HL-60/S4 (cell line): ENCODE measurements around the gene BCAS4.
"Not testable (repeated sequence)": the region's sequence is repeated elsewhere in the genome, so short reads cannot be mapped to it uniquely, and the experiment has no call there.

Experiments
- in situ Hi-C: fragments of 300-500 bp; cut with MboI; formaldehyde crosslinking; loops from 2 replicates; pipeline ENCODE4 v1.14.3; 2022; ENCODE audit warnings: low sequenced_read_pairs

BCAS4 gene

DNA sequence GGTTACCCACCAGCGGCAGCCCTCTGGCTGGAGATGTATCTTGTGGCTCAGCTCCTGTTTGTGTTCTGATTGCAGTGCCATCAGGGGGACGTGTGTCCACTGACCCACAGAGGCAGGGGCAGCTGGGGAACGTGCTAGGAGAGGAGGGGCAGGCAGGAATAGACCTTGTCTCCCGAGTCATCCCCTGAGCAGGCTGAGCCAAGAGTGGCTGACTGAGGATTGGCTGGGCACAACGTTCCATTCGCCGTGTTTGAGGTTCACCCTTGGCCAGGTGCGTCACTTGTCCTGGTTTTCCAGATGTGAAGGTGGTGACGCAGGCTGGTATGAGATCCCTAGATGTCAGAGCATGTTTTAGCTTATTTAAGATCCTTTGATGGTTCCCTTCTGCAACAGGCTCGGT lies 78.7 kb downstream of the BCAS4 start:
- in situ Hi-C loops: no loop called here

DNA sequence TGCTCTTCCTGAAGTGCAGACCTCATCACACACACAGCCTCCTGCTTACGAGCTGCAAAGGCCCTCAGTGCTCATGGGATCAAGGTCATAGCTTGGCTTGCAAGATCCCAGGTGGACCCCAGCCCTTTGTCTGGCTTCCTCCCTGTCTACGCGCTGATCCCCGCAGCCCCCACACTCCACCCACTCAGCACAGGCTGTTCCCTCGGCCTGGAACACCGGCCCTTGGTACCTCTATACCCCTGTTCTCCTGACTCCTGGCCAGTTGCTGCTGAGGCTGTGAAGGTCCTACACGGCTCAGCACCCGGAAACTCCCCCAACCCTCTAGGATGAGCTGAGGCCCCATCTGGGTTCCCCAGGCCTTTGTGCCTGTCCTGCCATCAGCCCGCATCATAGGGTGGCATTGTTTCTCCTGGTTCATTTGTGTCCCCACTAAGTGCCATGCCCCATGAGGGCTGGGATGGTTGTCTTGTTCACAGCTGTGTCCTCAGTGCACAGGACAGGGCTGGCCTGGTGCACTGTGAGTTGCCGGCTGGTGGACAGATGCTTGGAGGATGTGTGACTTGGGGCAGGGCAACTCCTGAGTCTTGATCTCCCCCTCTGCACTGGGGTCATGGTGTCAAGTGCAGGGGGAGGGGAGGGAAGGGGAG lies 79.4 kb downstream of the BCAS4 start:
- in situ Hi-C loops: no loop called here

DNA sequence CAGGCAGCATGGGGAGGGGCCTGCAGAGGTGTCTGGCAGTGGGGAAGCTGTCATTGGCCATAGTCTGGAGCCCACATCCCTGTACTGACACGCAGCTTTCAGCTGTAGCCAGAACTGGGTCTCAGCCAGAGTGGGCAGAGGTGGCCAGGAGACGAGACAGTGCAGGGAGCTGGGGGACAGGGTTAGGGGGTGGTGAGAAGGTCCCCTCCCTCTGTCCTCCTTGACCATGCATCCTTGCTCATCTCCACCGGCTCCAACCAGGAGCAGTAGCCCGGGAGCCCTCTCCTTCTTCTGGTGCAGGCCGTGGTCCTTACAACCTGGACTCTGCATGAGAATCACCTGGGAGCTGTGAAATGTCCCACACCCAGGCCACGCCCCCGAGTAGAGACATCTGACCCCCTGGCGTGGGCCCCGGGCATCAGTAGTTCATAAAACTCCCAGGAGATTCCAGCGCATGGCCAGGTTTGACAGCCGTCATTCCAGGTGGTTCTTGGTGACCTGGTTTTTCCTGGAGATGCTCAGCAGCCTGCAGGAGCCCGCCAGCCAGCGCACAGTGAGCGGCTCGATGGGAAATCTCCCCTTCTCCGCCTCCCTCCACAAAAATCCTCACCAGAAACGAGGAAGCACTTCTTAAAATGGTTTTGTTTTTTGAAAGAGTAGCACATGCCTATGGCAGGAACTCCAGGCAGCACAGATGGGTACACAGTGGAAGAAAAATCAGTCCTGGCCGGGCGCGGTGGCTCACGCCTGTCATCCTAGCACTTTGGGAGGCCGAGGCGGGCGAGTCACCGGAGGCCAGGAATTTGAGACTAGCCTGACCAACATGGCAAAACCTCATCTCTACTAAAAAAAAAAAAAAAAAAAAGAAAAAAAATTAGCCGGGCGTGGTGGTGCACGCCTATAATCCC lies 80.2 kb downstream of the BCAS4 start:
- in situ Hi-C loops: no loop called here

DNA sequence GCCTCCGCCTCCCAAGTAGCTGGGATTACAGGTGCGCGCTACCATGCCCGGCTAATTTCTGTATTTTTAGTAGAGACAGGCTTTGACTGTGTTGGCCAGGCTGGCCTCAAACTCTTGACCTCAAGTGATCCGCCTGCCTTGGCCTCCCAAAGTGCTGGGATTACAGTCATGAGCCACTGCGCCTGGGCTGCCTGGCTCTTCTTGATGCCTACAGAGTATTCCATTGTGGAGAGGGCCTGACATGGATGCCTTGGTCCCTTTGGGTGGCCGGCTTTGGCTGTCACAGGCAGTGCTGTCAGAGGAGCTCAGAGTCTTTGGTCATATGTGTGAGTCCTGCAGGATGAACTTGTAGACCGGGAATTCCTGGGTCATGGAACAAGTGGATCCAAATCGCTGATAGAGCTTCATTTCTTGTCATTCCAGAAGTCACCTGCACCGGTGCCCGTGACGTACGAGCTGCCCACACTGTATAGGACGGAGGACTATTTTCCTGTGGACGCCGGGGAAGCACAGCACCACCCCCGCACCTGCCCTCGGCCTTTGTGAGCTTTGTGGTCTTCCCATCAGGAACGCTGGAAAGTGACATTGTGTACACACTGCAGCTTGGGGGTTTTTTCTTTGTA lies 81.3 kb downstream of the BCAS4 start:
- in situ Hi-C loops: no loop called here

DNA sequence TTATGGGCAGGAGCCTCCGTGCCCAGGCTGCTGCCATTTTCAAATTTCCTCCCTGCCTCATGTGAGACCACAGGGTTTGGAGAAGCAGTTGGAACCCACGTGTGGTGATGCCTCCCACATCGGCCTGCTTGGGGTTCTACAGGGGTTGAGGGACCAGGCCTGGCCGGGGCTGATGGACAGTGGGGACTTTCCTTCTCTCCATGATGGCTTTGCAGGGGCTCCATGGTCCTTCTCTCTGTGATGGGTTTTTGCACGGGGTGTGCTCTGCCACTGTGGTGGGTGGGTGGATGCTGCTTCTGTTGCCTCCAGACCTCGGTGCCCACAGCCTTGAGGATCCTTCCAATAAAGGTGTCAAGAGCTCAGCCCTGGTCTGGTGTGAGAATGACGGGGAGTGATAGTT lies 82.0 kb downstream of the BCAS4 start:
- in situ Hi-C loops: no loop called here

DNA sequence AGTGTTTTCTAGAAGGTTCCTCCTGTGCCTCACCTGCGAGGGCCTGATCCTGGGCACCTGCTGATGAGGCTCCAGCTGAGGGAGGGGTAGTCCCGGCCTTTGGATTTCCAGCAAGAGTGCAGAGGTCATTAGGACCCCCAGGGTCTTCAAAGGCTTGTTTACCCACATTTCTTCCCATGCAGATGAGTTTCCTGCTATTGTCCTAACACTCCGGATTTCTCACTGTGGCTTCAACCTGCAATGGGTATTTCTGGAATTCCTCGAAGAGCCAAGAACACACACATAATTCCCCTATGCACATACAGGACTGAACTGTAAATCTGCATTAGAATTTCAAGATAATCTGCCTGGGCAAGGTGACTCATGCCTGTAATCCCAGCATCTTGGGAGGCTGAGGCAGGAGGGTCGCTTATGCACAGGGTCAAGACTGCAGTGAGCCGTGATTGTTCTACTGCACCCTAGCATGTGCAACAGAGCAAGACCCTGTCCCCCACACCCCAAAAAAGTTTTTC lies 82.4 kb downstream of the BCAS4 start:
- in situ Hi-C loops: no loop called here

DNA sequence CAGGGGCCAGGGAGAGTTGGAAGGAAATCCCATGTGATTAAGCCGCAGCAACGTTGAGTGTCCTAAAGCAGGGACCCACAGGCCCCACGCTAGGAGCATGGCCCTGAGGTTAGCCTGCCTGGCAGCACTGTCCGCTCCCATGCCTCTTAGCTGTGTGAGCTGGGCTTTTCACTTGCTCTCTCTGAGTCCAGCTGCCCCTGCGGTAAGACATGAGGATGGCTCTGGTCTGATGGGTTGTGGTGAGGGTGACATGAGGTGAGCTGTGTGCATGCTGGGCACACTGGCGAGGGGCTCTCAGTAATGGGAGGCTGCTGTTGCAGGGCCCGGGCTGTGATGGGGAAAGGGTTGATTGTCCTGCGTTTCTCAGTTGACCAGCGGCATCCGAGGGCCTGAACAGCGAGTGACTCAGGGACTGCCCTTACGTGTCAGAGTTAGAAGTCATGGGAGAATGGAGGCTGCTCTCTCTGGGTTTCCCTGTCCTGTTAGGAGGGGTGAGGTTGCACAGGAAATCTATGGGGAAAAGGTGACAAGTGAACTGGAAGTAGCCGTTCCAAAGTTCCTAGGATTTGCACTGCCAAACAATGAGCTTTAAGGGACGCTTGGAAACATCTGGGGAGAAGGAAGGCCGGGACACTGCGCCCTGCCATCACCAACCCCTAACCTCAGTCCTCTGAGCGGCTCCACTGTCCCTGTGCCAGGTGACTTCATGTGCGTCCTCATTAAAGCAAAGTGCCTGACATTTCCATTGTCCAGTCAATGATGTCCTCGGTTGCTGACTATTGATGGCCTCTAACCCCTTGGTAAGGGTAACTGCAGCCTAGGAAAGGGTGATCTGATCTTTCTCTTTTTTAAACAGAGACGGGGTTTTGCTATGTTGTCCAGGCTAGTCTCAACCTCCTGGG lies 85.0 kb downstream of the BCAS4 start:
- in situ Hi-C loops: no loop called here

DNA sequence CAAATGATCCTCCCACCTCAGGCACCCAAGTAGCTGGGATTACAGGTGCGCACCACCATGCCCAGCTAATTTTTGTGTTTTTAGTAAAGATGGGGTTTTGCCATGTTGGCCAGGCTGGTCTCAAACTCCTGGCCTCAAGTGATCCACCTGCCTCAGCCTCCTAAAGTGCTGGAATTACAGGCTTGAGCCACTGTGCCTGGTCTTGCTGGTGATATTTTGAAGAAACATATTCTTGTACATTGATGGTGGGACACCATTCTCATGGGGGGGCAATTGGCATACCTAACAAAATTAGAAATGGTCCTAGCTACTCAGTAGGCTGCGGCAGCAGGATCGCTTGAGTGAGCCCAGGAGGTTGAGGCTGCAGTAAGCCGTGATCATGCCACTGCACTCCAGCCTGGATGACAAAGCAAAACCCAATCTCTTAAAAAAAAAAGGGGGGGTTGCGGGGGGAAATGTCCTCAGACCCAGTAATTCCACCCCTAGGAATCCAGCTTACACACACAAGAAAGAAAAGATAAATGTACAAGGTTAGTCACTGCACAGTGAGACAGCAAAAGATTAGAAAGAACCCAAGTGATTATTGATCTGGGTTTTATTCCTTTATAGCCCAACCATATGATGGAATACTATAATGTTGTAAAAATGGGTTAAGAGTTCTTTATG lies 87.0 kb downstream of the BCAS4 start:
- in situ Hi-C loops: not testable (repeated sequence)

GRCh38 chr20:50883856-50884255 lies 89.0 kb downstream of the BCAS4 start:
- in situ Hi-C loops: no loop called here

- in situ Hi-C loops: no loop called here
Measured at GRCh38 chr20:50885068-50885467, 90.2 kb downstream of the BCAS4 start.

DNA sequence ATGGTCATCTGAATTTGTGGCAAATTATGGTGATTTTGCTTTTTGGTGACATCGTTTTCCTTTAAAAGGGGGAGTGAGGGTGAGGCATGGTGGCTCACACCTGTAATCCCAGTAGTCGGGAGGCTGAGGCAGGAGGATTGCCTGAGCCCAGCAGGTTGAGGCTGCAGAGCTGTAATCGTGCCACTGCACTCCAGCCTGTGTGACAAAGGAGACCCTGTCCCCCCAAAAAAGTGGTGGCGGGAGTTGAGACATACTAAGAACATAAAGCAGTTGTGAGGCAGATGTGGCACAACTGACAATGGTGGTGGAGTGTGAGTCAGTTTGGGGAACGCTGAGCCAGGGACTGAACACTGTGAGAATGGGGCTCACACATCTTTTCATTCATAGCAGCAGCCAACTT lies 90.9 kb downstream of the BCAS4 start:
- in situ Hi-C loops: no loop called here

DNA sequence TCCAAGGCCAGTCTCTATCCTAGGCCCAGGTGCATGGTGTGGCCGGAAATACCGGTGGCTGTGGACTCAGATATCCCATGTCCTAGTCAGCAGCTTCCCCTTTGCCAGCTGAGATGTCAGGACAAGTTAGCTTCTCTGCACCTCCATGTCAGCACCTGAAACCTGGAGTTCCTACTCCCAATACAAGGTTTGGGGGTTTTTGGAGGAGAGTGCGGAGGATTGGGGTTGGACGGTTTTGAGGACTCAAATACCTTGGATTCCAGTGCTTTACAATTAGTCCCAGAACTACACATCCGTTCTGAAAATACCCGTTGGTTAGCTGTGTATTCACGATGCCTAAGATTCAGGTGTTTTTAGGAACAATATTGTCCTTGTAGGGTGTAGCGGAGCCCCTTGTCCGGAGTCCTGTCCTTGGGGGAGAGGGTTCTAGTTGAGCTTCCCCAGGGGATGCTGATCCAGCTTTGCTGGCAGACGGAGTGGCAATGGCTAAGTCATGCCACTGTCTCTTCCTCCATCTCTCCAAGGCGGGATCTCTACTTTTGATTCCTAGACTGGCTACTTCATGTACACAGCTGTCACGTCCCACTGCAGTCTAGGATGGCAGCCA lies 91.4 kb downstream of the BCAS4 start:
- in situ Hi-C loops: no loop called here

DNA sequence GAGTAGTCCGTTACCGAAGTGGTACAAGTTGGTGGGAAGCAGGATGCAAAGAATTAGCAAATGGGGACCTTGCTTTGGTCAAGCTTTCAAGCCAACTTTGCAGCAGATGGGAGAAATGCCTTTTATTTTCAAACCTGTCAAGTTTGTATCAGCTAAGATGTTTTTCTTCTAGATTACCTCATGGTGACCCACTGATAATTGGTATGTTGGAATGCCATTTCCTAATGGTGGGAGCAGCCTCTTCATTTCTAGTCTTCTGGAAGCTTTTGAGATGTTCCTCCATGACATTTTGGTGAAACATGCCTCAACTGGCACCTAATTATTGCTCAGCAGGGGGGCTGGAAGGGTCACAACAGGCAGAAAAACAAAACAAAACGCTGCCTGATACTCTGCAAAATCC lies 92.7 kb downstream of the BCAS4 start:
- in situ Hi-C loops: no loop called here

DNA sequence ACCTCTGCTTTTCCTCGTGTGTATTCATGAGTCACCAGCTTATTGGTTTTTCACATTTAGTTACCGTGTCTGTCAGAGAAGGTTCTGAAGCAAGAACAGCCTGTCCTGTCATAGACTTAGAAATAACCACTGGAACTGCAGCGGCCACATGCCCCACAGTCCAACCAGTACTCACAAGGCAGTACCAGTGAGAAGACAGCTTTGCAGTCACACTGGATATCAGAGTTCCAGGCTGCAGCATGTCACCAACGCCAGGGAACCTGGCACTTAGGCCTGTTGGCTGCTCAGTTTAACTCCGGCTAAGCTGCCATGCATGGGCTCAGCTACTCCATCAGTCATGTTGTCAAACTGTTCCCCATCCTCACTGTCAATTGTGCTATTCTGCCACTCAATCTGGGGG lies 96.3 kb downstream of the BCAS4 start:
- in situ Hi-C loops: no loop called here

DNA sequence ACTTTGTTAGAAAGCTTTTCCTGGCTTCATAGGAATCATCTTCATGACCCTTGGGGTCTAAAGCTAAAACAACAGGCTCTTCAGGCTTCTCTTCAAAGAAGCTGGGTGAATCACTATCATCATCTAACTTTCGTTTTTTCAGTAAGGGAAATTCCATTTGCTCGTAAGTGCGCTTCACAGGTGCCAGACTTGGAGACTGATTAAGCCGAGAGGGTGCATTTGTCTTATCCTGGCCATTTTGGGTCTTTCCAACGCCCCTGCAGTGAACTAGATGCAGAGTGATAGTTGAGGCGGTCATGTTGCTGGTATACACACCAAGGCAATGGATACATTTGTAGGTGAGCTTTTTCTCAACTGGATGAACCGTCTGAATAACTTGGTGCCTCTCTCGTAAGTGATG lies 97.5 kb downstream of the BCAS4 start:
- in situ Hi-C loops: no loop called here

- in situ Hi-C loops: no loop called here
Measured at GRCh38 chr20:50893620-50894019, 98.8 kb downstream of the BCAS4 start.

- in situ Hi-C loops: no loop called here
Measured at GRCh38 chr20:50895111-50895830, 100.4 kb downstream of the BCAS4 start.

DNA sequence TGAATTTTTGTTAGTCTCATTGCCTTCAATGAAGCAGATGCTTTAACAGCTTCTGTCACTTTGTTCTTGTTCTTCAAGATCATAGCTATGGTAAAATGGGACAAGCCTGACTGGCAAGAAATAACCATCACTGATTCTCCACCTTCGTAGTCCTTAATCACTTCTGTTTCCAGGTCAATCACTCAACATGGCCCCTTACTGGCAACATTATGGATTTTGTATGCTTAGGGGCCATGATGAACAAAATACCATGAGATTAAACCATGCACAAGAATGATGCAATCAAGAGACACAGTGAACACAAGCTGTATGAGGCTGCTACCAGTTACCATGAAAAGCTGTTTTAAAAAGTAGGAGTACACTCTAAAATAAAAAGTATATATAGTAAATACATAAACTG lies 103.6 kb downstream of the BCAS4 start:
- in situ Hi-C loops: no loop called here

DNA sequence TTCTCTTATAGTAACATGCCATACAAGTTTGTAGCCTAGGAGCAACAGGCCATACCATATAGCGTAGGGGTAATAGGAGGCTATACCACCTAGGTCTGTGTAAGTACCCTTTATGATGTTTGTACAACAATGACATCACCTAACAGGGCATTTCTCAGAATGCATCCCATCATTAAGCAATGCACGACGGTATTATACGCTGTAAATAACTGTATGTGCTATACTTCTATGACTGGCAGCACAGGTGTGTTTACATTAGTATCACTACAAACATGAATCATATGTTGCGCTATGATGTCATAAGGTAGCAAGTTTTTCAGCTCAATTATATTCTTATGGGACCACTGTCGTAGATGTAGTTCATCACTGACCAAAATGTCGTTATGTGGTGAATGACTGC lies 105.4 kb downstream of the BCAS4 start:
- in situ Hi-C loops: no loop called here
